ENCODE data around the gene SQSTM1.

DNA sequence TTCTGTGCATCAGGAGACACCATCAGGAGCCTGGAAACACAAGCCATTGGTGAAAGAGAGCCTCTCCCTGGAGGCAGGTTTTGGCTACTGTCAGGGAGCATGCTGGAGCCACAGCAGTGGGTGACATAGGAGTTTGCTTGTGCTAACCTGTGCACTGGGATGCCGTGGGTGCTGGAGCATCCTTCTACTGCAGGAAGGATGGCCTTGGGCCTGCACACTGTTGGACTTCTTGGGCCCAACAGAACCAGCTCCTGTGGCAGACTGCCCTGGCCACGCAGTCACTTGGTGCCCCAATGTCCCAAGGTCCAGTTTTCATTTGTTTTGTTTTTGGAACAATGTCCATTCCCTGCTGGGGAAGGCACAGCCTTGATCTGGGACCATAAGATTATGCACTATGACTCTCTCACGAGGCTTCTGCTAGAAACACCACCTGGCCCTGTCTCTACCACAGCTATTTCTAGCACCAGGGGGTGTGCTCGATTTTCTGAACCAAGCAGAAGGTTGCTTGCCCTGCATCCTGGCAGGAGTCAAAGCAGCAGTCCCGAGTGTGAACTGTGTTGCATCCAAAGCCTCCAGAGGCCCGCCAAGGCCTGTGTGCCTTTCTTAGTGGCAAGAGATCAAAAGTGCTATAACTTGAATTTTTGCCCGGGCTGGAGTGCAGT, 32.4 kb upstream of the SQSTM1 start:
- TF ChIP-seq, protein P1, sequence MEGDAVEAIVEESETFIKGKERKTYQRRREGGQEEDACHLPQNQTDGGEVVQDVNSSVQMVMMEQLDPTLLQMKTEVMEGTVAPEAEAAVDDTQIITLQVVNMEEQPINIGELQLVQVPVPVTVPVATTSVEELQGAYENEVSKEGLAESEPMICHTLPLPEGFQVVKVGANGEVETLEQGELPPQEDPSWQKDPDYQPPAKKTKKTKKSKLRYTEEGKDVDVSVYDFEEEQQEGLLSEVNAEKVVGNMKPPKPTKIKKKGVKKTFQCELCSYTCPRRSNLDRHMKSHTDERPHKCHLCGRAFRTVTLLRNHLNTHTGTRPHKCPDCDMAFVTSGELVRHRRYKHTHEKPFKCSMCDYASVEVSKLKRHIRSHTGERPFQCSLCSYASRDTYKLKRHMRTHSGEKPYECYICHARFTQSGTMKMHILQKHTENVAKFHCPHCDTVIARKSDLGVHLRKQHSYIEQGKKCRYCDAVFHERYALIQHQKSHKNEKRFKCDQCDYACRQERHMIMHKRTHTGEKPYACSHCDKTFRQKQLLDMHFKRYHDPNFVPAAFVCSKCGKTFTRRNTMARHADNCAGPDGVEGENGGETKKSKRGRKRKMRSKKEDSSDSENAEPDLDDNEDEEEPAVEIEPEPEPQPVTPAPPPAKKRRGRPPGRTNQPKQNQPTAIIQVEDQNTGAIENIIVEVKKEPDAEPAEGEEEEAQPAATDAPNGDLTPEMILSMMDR (conservative IDR thresholded peaks at IDR 0.05; ENCODE audit: low read length) = no peak
- no peak for TF ChIP-seq EZH2phosphoT487 (IDR thresholded peaks at IDR 0.05; ENCODE audit: borderline replicate concordance, low read depth, low read length)

Measured in OCI-LY7 (cell line).